ENCODE results near the gene TIMMDC1.
"Not testable (repeated sequence)": the region's sequence is repeated elsewhere in the genome, so short reads cannot be mapped to it uniquely, and the experiment has no call there.

Gene TIMMDC1

GRCh38 chr3:119548341-119548740 is 50.0 kb downstream of the TIMMDC1 start:
- no peak overlapping the region for H3K27ac ChIP-seq
- no peaks in the 10 kb centered on the region for H3K36me3 ChIP-seq
- H3K4me1 ChIP-seq (ENCODE audit: control insufficient read depth in 1 of 2, insufficient read depth in 1 of 2, low read depth in 1 of 2, low read length in 1 of 2), result peaks cover 9 to 14% of the 10 kb centered on the region in 2 experiments
- H3K9me3 ChIP-seq, result no peaks in the 10 kb centered on the region
- H3K4me3 ChIP-seq (ENCODE audit: low read depth in 1 of 2, low read length in 1 of 2), result no peak overlapping the region
- TF ChIP-seq CTCF (IDR thresholded peaks at IDR 0.05), result no peak
- no peaks in the 10 kb centered on the region for H3K27me3 ChIP-seq

DNA sequence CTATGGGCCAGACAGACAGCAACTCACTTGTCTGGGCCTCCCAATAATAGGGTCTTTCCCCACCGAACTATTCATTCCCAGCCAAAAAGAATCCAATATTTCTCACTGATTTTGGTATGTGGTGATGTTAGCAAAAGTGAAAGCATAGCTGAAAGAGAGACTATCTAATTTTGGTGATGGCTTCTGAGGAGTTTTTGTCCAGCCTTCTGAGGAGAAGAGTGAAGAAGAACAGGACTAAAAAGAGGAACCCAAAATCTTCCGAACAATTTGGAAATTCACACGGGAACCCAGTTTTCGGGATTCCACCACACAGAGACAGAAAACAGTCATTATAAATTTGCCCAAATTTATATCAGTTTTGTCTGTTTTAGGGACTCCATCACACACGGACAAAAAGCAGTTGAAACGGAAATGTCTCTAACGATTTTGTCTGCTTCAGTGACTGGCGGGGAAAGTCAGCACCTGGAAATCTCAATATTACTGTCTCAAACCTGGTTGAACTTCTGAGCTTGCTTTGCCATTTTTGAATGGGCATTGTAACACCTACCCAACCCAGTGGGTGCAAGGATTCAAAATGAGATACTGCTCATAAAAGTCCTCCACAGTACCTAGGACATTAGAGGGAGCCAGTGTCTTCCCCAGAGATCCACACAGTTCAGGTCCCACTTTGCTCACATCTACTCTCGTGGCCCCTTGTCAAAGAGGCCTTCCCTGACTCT is 52.0 kb downstream of the TIMMDC1 start:
- TF ChIP-seq CTCF (IDR thresholded peaks at IDR 0.05), result no peak
- Histone ChIP-seq H3K27me3 (no peaks in the 10 kb centered on the region), H3K4me3 (ENCODE audit: low read depth in 1 of 2, low read length in 1 of 2) (no peak overlapping the region), H3K9me3 (no peaks in the 10 kb centered on the region), H3K27ac (no peak overlapping the region), H3K36me3 (no peaks in the 10 kb centered on the region), H3K4me1 (ENCODE audit: control insufficient read depth in 1 of 2, insufficient read depth in 1 of 2, low read depth in 1 of 2, low read length in 1 of 2) (peaks cover 9 to 14% of the 10 kb centered on the region in 2 experiments)

GRCh38 chr3:119551598-119551997 is 53.3 kb downstream of the TIMMDC1 start:
- Histone ChIP-seq H3K4me1 (ENCODE audit: control insufficient read depth in 1 of 2, insufficient read depth in 1 of 2, low read depth in 1 of 2, low read length in 1 of 2) (peaks cover 8 to 11% of the 10 kb centered on the region in 2 experiments), H3K4me3 (ENCODE audit: low read depth in 1 of 2, low read length in 1 of 2) (no peak overlapping the region), H3K27me3 (no peaks in the 10 kb centered on the region), H3K27ac (no peak overlapping the region), H3K36me3 (no peaks in the 10 kb centered on the region), H3K9me3 (no peaks in the 10 kb centered on the region)
- TF ChIP-seq CTCF (IDR thresholded peaks at IDR 0.05), result no peak

GRCh38 chr3:119552928-119553327 is 54.6 kb downstream of the TIMMDC1 start:
- not testable (repeated sequence) for H3K27ac ChIP-seq; H3K4me1 ChIP-seq (ENCODE audit: control insufficient read depth in 1 of 2, insufficient read depth in 1 of 2, low read depth in 1 of 2, low read length in 1 of 2); H3K27me3 ChIP-seq; H3K9me3 ChIP-seq; H3K4me3 ChIP-seq (ENCODE audit: low read depth in 1 of 2, low read length in 1 of 2); H3K36me3 ChIP-seq

DNA sequence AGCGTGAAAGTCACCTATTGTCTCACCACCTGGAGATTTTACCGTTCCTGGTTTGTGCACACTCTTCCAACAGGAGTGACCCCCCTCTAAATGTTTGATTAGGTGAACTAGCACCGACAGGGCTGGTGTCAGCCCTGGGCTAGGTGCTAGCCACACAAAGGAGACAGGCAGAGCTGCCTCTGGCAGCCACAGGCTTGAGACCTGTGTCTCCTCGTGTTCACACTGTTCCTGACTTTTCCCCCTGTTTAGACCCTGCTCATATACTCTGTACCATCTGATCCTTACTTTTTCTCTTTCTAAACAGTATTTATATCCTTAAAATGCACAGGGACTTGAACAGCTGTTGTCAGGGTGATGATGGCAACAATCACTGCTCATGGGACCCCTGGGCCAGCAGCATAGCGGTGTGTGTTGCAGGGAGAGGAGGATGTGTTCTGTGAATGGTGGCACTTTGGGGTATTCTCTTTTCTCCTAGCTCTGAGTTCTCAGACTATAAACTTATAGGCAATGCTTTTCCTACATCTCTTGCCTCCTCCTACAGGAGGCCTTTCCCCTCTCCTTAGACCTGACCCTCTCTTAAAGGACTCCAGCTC is 55.6 kb downstream of the TIMMDC1 start:
- Histone ChIP-seq H3K9me3 (no peaks in the 10 kb centered on the region), H3K27ac (no peak overlapping the region), H3K4me1 (ENCODE audit: control insufficient read depth in 1 of 2, insufficient read depth in 1 of 2, low read depth in 1 of 2, low read length in 1 of 2) (no peaks in the 10 kb centered on the region), H3K36me3 (no peaks in the 10 kb centered on the region), H3K27me3 (no peaks in the 10 kb centered on the region), H3K4me3 (ENCODE audit: low read depth in 1 of 2, low read length in 1 of 2) (no peak overlapping the region)
- no peak for TF ChIP-seq CTCF (IDR thresholded peaks at IDR 0.05)

DNA sequence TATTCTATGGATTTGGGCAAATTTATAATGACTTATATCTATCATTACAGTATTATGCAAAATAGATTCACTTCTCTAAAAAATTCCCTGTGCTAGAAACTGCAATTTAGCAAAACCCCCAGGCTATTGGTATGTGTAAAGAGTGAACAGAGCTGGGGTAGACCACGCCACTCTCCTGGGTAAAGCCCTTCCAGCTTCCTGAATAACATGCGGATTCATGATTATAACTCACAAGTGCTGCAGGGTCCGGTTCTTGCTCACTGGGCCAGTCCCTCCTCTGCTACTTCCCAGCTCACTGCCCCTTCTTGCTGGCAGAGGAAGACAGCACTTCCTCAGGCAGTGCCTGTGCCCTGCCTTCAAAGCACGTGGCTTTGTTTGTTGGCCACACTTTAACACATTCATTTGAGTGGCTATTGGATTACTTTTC is 57.0 kb downstream of the TIMMDC1 start:
- Histone ChIP-seq H3K36me3 (no peaks in the 10 kb centered on the region), H3K9me3 (no peaks in the 10 kb centered on the region), H3K4me1 (ENCODE audit: control insufficient read depth in 1 of 2, insufficient read depth in 1 of 2, low read depth in 1 of 2, low read length in 1 of 2) (no peaks in the 10 kb centered on the region), H3K4me3 (ENCODE audit: low read depth in 1 of 2, low read length in 1 of 2) (no peak overlapping the region), H3K27me3 (no peaks in the 10 kb centered on the region), H3K27ac (no peak overlapping the region)
- no peak for TF ChIP-seq CTCF (IDR thresholded peaks at IDR 0.05)
